Endothelial cell of umbilical vein (primary cell): ENCODE data around the gene DOC2B. TPM values are rescaled to one million over a fixed set of nuclear protein-coding genes. Genes with fewer than 3 reads are reported as not detected.

Experiments
- BruUV-seq: library from RNA; stranded (reverse); fragments of 400-500 nt; replicated peaks from 2 replicates; lab custom pipeline; 2021; lab: Mats Ljungman, UMichigan
- CTCF ChIA-PET: fragments of 300-600, 350-600 bp; sonication (Branson Sonifier 250); formaldehyde crosslinking; loops from one replicate; lab custom pipeline; 2021; ENCODE audit warnings: antibody characterized with exemption, inconsistent platforms; lab: Charles Lee
- POLR2A ChIA-PET: fragments of 300-600, 350-600 bp; sonication (Branson Sonifier 250); formaldehyde crosslinking; loops from one replicate; lab custom pipeline; 2021; ENCODE audit warnings: antibody characterized with exemption, inconsistent platforms; lab: Charles Lee
- DNase-seq: peaks from one replicate; pipeline ENCODE4 v3.0.0-alpha.2; 2011; ENCODE audit warnings: low read depth, low spot score
- FAIRE-seq: peaks from 2 replicates; lab custom pipeline; 2011; peaks lifted over from hg19 to GRCh38; lab: Jason Lieb, UNC
- H2AFZ ChIP-seq: 2 replicates; pipeline ENCODE4 v1.6.0; 2012; ENCODE audit warnings: low read depth, low read length, control low read depth, inconsistent platforms
- H3K27ac ChIP-seq: 2 replicates; pipeline ENCODE4 v1.5.1; 2011; ENCODE audit warnings: low read depth, mild to moderate bottlenecking, control low read depth, low read length, moderate library complexity; ENCODE audit not compliant: insufficient read depth
- H3K27me3 ChIP-seq, 2 experiments: 2 replicates each; pipeline versions ENCODE4 v1.6.0 to v1.6.1; 2011; ENCODE audit warnings: low read length in 2 of 2, mixed read lengths in 1 of 2; ENCODE audit not compliant: control insufficient read depth in 2 of 2, insufficient read depth in 2 of 2
- H3K36me3 ChIP-seq, 2 experiments: 2 replicates in 1 of 2; 3 replicates in 1 of 2; pipeline ENCODE4 v1.5.1; 2011; ENCODE audit warnings: low read length in 2 of 2, mild to moderate bottlenecking in 1 of 2, moderate library complexity in 1 of 2; ENCODE audit not compliant: control insufficient read depth in 2 of 2, insufficient read depth in 2 of 2; ENCODE audit errors: extremely low read depth in 1 of 2
- H3K4me1 ChIP-seq: 3 replicates; pipeline ENCODE4 v1.5.1; 2011; ENCODE audit warnings: mild to moderate bottlenecking, low read length; ENCODE audit not compliant: control insufficient read depth, insufficient read depth; ENCODE audit errors: extremely low read depth
- H3K4me2 ChIP-seq: 2 replicates; pipeline ENCODE4 v1.6.1; 2011; ENCODE audit warnings: low read length, control low read depth, mixed read lengths; ENCODE audit not compliant: insufficient read depth
- H3K4me3 ChIP-seq, 3 experiments: fragments of 200-600 bp in 1 of 3; sonication (generic), shearing (Covaris generic) in 1 of 3; replicated peaks in 1 of 3; 2 replicates each; pipeline ENCODE4 v1.5.1; 2011 to 2016; ENCODE audit warnings: control low read depth in 3 of 3, low read length in 3 of 3, mild to moderate bottlenecking in 2 of 3, inconsistent platforms in 1 of 3, low read depth in 1 of 3, moderate library complexity in 1 of 3; ENCODE audit not compliant: insufficient read depth in 1 of 3
- H3K79me2 ChIP-seq: 2 replicates; pipeline ENCODE4 v1.6.0; 2012; ENCODE audit warnings: low read length, inconsistent platforms; ENCODE audit not compliant: control insufficient read depth, insufficient read depth
- H3K9ac ChIP-seq: replicated peaks from 2 replicates; pipeline ENCODE3; 2011; ENCODE audit warnings: low read length, control low read depth; ENCODE audit not compliant: insufficient read depth; ENCODE audit errors: extremely low read depth
- H3K9me1 ChIP-seq: replicated peaks from 3 replicates; pipeline ENCODE4 v1.6.0; 2011; ENCODE audit warnings: mild to moderate bottlenecking, low read length; ENCODE audit not compliant: control insufficient read depth, insufficient read depth; ENCODE audit errors: extremely low read depth
- H3K9me3 ChIP-seq: replicated peaks from 2 replicates; pipeline ENCODE4 v1.5.1; 2012; ENCODE audit warnings: low read length, inconsistent platforms; ENCODE audit not compliant: control insufficient read depth, insufficient read depth
- H4K20me1 ChIP-seq: replicated peaks from 2 replicates; pipeline ENCODE3; 2011; ENCODE audit warnings: mild to moderate bottlenecking, low read length; ENCODE audit not compliant: control insufficient read depth, insufficient read depth; ENCODE audit errors: extremely low read depth
- EZH2 ChIP-seq: IDR thresholded peaks from 2 replicates; pipeline ENCODE4 v1.6.1; 2012; ENCODE audit warnings: borderline replicate concordance, low read depth, mild to moderate bottlenecking, moderate library complexity, low read length, inconsistent platforms; ENCODE audit not compliant: severe bottlenecking
- FOS ChIP-seq: IDR thresholded peaks from 2 replicates; pipeline ENCODE4 v1.6.1; 2011; ENCODE audit warnings: mild to moderate bottlenecking, low read length, moderate library complexity, borderline replicate concordance; ENCODE audit not compliant: insufficient read depth
- GATA2 ChIP-seq: IDR thresholded peaks from 2 replicates; pipeline ENCODE4 v1.7.0; 2011; ENCODE audit warnings: low read depth, mild to moderate bottlenecking, moderate library complexity, mixed read lengths, low read length; ENCODE audit not compliant: insufficient read length, insufficient read depth
- JUN ChIP-seq: IDR thresholded peaks from 2 replicates; pipeline ENCODE4 v1.6.1; 2011; ENCODE audit warnings: borderline replicate concordance, low read depth; ENCODE audit not compliant: insufficient read length, insufficient read depth
- MYC ChIP-seq: IDR thresholded peaks from one replicate; pipeline ENCODE4 v1.6.1; 2011; ENCODE audit warnings: mild to moderate bottlenecking, low read depth, low read length
- POLR2A ChIP-seq: IDR thresholded peaks from 2 replicates; pipeline ENCODE4 v1.6.1; 2012; ENCODE audit warnings: low read depth, mild to moderate bottlenecking, control low read depth, low read length
- POLR2AphosphoS5 ChIP-seq: IDR thresholded peaks from 2 replicates; pipeline ENCODE4 v1.6.1; 2012; ENCODE audit warnings: low read depth, mild to moderate bottlenecking, control low read depth, low read length, moderate library complexity; ENCODE audit not compliant: insufficient read depth
- dilution Hi-C: fragments of 300-500 bp; cut with MboI; formaldehyde crosslinking; loops from one replicate; pipeline ENCODE4 v1.15.0; 2019; ENCODE audit warnings: low sequenced_read_pairs; ENCODE audit not compliant: extremely low pct_ligation_motif_present
- intact Hi-C: fragments of 100-400 bp; cut with micrococcal nuclease; formaldehyde crosslinking; loops from one replicate; pipeline ENCODE4 v1.10.0; 2022
- polyA plus RNA-seq, 4 experiments: library from polyadenylated mRNA; depleted of rRNA in 3 of 4; stranded (reverse) in 3 of 4; unstranded in 1 of 4; fragments of >200 nt; gene quantifications; 2 replicates each; pipeline versions ENCODE4 v1.2.1 to v1.2.3, GENCODE V29; 2011 to 2012; ENCODE audit warnings: missing spikeins in 1 of 4
- total RNA-seq: library from RNA; stranded (reverse); gene quantifications from 2 replicates; pipeline ENCODE4 v1.2.3, GENCODE V29; 2021
- TF ChIP-seq, protein P1 (sequence below), 2 donors: IDR thresholded peaks; 1 replicate in 1 of 2; 2 replicates in 1 of 2; pipeline ENCODE4 v1.5.1; 2011; ENCODE audit warnings: low read length in 2 of 2, mild to moderate bottlenecking in 2 of 2, moderate library complexity in 2 of 2, control low read depth in 1 of 2, inconsistent platforms in 1 of 2, low read depth in 1 of 2; ENCODE audit not compliant: insufficient read depth in 1 of 2; ENCODE audit errors: extremely low read depth in 1 of 2
- TF ChIP-seq, protein P2 (sequence below): IDR thresholded peaks from 2 replicates; pipeline ENCODE4 v1.6.1; 2011; ENCODE audit not compliant: insufficient read depth, insufficient read length

Gene DOC2B
- total and polyA plus RNA-seq, 2 donors (not counting 3 experiments of a cell fraction or from before 2014, with no cell fraction given) = 0.10 to 0.22 TPM

DNA sequence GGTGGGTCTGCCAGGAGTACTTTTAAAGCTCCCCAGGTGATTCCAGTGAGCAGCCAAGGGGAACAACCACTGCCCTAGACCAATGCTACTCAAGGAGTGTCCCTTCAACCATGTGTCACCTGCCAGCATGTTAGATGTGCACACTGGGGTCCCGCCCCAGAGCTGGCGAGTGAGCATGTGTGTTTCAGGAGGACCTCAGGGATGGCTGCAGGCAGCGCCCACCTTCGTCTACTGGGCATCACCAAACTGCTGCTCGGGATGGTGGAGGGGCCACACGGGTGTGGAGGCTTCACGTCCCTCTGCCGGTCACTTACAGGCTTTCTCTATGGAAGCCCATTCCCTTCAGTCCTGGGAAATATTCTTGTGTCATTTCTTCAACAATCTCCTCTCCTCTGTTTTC lies 29.0 kb upstream of the DOC2B start:
- no peak for TF ChIP-seq MYC
- no peak for TF ChIP-seq EZH2
- TF ChIP-seq, protein P1, sequence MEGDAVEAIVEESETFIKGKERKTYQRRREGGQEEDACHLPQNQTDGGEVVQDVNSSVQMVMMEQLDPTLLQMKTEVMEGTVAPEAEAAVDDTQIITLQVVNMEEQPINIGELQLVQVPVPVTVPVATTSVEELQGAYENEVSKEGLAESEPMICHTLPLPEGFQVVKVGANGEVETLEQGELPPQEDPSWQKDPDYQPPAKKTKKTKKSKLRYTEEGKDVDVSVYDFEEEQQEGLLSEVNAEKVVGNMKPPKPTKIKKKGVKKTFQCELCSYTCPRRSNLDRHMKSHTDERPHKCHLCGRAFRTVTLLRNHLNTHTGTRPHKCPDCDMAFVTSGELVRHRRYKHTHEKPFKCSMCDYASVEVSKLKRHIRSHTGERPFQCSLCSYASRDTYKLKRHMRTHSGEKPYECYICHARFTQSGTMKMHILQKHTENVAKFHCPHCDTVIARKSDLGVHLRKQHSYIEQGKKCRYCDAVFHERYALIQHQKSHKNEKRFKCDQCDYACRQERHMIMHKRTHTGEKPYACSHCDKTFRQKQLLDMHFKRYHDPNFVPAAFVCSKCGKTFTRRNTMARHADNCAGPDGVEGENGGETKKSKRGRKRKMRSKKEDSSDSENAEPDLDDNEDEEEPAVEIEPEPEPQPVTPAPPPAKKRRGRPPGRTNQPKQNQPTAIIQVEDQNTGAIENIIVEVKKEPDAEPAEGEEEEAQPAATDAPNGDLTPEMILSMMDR (IDR thresholded peaks at IDR 0.05; ENCODE audit: extremely low read depth in 1 of 2, insufficient read depth in 1 of 2, low read depth in 1 of 2, low read length in 2 of 2) = no peak
- no peak for TF ChIP-seq GATA2
- TF ChIP-seq POLR2AphosphoS5 = no peak
- no peak for TF ChIP-seq JUN
- no peak for TF ChIP-seq FOS
- TF ChIP-seq POLR2A = no peak
- TF ChIP-seq, protein P2, sequence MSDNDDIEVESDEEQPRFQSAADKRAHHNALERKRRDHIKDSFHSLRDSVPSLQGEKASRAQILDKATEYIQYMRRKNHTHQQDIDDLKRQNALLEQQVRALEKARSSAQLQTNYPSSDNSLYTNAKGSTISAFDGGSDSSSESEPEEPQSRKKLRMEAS = no peak
- no peak for FAIRE-seq
- Histone ChIP-seq H3K27me3 (no peaks in the 10 kb centered on the region), H3K79me2 (no peaks in the 10 kb centered on the region), H3K9me3 (no peaks in the 10 kb centered on the region), H2AFZ (no peak overlapping the region), H3K4me3 (no peak overlapping the region), H4K20me1 (no peaks in the 10 kb centered on the region), H3K36me3 (no peaks in the 10 kb centered on the region), H3K9ac (no peak overlapping the region), H3K4me1 (no peaks in the 10 kb centered on the region), H3K9me1 (no peaks in the 10 kb centered on the region), H3K27ac (no peak overlapping the region), H3K4me2 (no peak overlapping the region)
- no peak for DNase-seq
- CTCF ChIA-PET = interaction anchor here (0.8 to 0.9 kb wide), 2 partner anchors 24 to 490 kb away, joined by 3 read pairs; no protein-coding TSS in a partner anchor
- POLR2A ChIA-PET = no interaction called here
- dilution Hi-C loops (no loop called here), intact Hi-C loops (no loop called here)
- no TSS peak for BruUV-seq
